DND-41 (cell line): ENCODE results near the gene SGO2.

Experiments used
- EZH2 ChIP-seq: IDR thresholded peaks from 3 replicates; pipeline ENCODE4 v1.6.1; 2012; ENCODE audit warnings: borderline replicate concordance, low read depth, mild to moderate bottlenecking, moderate library complexity, low read length, inconsistent platforms; ENCODE audit not compliant: severe bottlenecking
- TF ChIP-seq, protein P1 (sequence below): IDR thresholded peaks from 2 replicates; pipeline ENCODE4 v1.5.1; 2012; ENCODE audit warnings: borderline replicate concordance, low read length, moderate library complexity, mild to moderate bottlenecking; ENCODE audit not compliant: poor library complexity, severe bottlenecking; ENCODE audit errors: extremely low read depth

DNA sequence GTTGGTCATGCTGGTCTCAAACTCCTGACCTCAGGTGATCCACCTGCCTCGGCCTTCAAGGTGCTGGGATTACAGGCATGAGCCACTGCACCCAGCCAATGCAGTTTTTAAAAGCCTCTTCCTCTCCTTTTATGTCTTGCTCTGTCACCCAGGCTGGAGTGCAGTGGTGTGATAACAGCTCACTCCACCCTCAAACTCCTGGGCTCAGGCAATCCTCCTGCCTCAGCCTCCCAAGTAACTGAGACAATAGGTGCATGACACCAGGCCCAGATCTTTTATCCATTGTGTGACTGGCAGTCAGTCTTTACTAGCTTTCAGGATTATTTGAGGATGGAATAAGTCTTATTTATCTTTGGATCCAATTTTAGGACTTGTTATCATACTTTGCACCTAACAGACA is 29.3 kb upstream of the SGO2 start:
- TF ChIP-seq, protein P1, sequence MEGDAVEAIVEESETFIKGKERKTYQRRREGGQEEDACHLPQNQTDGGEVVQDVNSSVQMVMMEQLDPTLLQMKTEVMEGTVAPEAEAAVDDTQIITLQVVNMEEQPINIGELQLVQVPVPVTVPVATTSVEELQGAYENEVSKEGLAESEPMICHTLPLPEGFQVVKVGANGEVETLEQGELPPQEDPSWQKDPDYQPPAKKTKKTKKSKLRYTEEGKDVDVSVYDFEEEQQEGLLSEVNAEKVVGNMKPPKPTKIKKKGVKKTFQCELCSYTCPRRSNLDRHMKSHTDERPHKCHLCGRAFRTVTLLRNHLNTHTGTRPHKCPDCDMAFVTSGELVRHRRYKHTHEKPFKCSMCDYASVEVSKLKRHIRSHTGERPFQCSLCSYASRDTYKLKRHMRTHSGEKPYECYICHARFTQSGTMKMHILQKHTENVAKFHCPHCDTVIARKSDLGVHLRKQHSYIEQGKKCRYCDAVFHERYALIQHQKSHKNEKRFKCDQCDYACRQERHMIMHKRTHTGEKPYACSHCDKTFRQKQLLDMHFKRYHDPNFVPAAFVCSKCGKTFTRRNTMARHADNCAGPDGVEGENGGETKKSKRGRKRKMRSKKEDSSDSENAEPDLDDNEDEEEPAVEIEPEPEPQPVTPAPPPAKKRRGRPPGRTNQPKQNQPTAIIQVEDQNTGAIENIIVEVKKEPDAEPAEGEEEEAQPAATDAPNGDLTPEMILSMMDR, result no peak
- TF ChIP-seq EZH2, result no peak
